Parathyroid adenoma (tissue), 2 donors: ENCODE results near the gene RABL3.
A peak's percentile ranks its signal among the peaks of the same experiment; 100 is the strongest.

Experiments
- H2AFZ ChIP-seq: fragments of 300-600 bp; sonication (generic); one replicate; pipeline ENCODE4 v1.7.0; 2017; ENCODE audit warnings: antibody characterized with exemption, mild to moderate bottlenecking
- H3K27ac ChIP-seq: fragments of 300-600 bp; sonication (generic); one replicate; pipeline ENCODE4 v1.7.0; 2017
- H3K27me3 ChIP-seq: fragments of 300-600 bp; sonication (generic); one replicate; pipeline ENCODE4 v1.7.0; 2017; ENCODE audit warnings: low read length; ENCODE audit not compliant: control insufficient read depth, insufficient read depth
- H3K36me3 ChIP-seq: fragments of 300-600 bp; sonication (generic); one replicate; pipeline ENCODE4 v1.7.0; 2017; ENCODE audit warnings: low read length; ENCODE audit not compliant: control insufficient read depth, insufficient read depth
- H3K4me1 ChIP-seq: fragments of 300-600 bp; sonication (generic); one replicate; pipeline ENCODE4 v1.7.0; 2017; ENCODE audit warnings: control low read depth
- H3K4me2 ChIP-seq: fragments of 300-600 bp; sonication (generic); one replicate; pipeline ENCODE4 v1.7.0; 2017; ENCODE audit warnings: low read length
- H3K4me3 ChIP-seq: fragments of 300-600 bp; sonication (generic); one replicate; pipeline ENCODE4 v1.7.0; 2017; ENCODE audit warnings: low read depth, low read length
- H3K79me2 ChIP-seq: fragments of 300-600 bp; sonication (generic); one replicate; pipeline ENCODE4 v1.7.0; 2017; ENCODE audit warnings: control low read depth
- H3K9ac ChIP-seq: fragments of 300-600 bp; sonication (generic); one replicate; pipeline ENCODE4 v1.7.0; 2017; ENCODE audit warnings: mild to moderate bottlenecking
- H3K9me3 ChIP-seq: fragments of 300-600 bp; sonication (generic); one replicate; pipeline ENCODE4 v1.7.0; 2017; ENCODE audit warnings: low read length; ENCODE audit not compliant: control insufficient read depth
- TF ChIP-seq, protein P1 (sequence below): fragments of 300-600 bp; sonication (generic); IDR thresholded peaks from one replicate; pipeline ENCODE4 v1.7.0; 2017; ENCODE audit warnings: antibody characterized with exemption, mild to moderate bottlenecking
- donor health status: primary hyperparathyroidism.

RABL3 gene

GRCh38 chr3:120752865-120753264 is 10.5 kb upstream of the RABL3 start:
- TF ChIP-seq, protein P1, sequence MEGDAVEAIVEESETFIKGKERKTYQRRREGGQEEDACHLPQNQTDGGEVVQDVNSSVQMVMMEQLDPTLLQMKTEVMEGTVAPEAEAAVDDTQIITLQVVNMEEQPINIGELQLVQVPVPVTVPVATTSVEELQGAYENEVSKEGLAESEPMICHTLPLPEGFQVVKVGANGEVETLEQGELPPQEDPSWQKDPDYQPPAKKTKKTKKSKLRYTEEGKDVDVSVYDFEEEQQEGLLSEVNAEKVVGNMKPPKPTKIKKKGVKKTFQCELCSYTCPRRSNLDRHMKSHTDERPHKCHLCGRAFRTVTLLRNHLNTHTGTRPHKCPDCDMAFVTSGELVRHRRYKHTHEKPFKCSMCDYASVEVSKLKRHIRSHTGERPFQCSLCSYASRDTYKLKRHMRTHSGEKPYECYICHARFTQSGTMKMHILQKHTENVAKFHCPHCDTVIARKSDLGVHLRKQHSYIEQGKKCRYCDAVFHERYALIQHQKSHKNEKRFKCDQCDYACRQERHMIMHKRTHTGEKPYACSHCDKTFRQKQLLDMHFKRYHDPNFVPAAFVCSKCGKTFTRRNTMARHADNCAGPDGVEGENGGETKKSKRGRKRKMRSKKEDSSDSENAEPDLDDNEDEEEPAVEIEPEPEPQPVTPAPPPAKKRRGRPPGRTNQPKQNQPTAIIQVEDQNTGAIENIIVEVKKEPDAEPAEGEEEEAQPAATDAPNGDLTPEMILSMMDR, result no peak

GRCh38 chr3:120752230-120752629 is 9.9 kb upstream of the RABL3 start:
- Histone ChIP-seq H3K4me2 (no peak overlapping the region), H3K36me3 (no peaks in the 10 kb centered on the region), H3K4me3 (no peak overlapping the region), H3K27ac (no peak overlapping the region), H3K9ac (no peak overlapping the region), H2AFZ (no peak overlapping the region), H3K9me3 (no peaks in the 10 kb centered on the region), H3K79me2 (peaks cover 5% of the 10 kb centered on the region), H3K4me1 (peaks cover 13% of the 10 kb centered on the region), H3K27me3 (no peaks in the 10 kb centered on the region)
- TF ChIP-seq, protein P1, result no peak

More at GRCh38 chr3:120752865-120753264, 10.5 kb upstream of the RABL3 start:
- Histone ChIP-seq H3K4me2 (no peak overlapping the region), H3K9ac (no peak overlapping the region), H3K9me3 (no peaks in the 10 kb centered on the region), H2AFZ (no peak overlapping the region), H3K27me3 (no peaks in the 10 kb centered on the region), H3K27ac (no peak overlapping the region), H3K4me1 (peaks cover 13% of the 10 kb centered on the region), H3K79me2 (peaks cover 6% of the 10 kb centered on the region), H3K36me3 (no peaks in the 10 kb centered on the region), H3K4me3 (no peak overlapping the region)

- no peaks in the 10 kb centered on the region for H3K27me3 ChIP-seq
- peaks cover 5% of the 10 kb centered on the region for H3K79me2 ChIP-seq
- H3K4me3 ChIP-seq, result no peak overlapping the region
- no peak overlapping the region for H3K9ac ChIP-seq
- H2AFZ ChIP-seq, result no peak overlapping the region
- H3K36me3 ChIP-seq, result no peaks in the 10 kb centered on the region
- TF ChIP-seq, protein P1, result no peak
- H3K4me2 ChIP-seq, result no peak overlapping the region
- H3K9me3 ChIP-seq, result no peaks in the 10 kb centered on the region
- no peak overlapping the region for H3K27ac ChIP-seq
- H3K4me1 ChIP-seq, result peaks cover 13% of the 10 kb centered on the region
Measured at GRCh38 chr3:120749843-120750242, 7.5 kb upstream of the RABL3 start.

- H3K4me2 ChIP-seq, result no peak overlapping the region
- H3K36me3 ChIP-seq, result no peaks in the 10 kb centered on the region
- H3K27ac ChIP-seq, result no peak overlapping the region
- peaks cover 17% of the 10 kb centered on the region for H3K79me2 ChIP-seq
- H3K27me3 ChIP-seq, result no peaks in the 10 kb centered on the region
- H2AFZ ChIP-seq, result no peak overlapping the region
- no peak overlapping the region for H3K4me3 ChIP-seq
- H3K9ac ChIP-seq, result no peak overlapping the region
- H3K4me1 ChIP-seq, result peaks cover 3% of the 10 kb centered on the region
- TF ChIP-seq, protein P1, result no peak
- no peaks in the 10 kb centered on the region for H3K9me3 ChIP-seq
Measured at GRCh38 chr3:120745466-120745865, 3.1 kb upstream of the RABL3 start.

DNA sequence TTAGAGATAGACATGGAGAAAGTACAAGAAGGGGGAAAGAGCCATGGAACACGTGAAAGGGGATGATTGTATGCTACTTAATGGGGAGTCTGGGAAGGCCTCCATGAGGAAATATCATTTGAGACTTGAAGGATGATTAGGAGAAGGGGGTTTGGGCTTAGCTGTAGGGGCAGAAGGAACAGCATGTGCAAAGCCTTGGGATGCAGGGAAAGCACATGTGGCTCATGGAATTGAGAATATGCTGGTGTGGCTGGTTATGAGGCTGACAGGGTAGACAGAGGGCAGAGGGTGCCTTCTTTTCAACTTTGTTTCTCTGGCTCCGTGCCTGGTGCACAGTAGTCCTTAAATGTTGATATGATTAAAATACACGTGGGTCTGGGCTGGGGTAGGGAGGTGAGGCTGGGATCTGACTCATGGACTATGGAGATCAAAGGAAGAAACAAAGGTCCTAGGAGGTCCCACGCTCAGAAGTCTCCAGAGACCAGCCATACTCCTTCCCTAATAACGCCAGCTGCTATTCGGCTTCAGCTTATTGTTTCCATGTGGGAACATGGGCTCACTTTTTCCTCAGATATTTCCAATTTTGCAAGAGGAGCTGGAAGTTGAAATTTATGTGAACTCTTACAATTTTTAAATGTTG is 1.4 kb upstream of the RABL3 start:
- H3K4me3 ChIP-seq, result peak overlapping the region; percentile 71
- peak overlapping the region; percentile 75 for H2AFZ ChIP-seq
- no peaks in the 10 kb centered on the region for H3K27me3 ChIP-seq
- no peaks in the 10 kb centered on the region for H3K9me3 ChIP-seq
- peak overlapping the region; percentile 49 for H3K4me2 ChIP-seq
- H3K79me2 ChIP-seq, result peaks cover 17% of the 10 kb centered on the region
- TF ChIP-seq, protein P1, result no peak
- H3K9ac ChIP-seq, result no peak overlapping the region
- H3K27ac ChIP-seq, result no peak overlapping the region
- no peaks in the 10 kb centered on the region for H3K36me3 ChIP-seq
- H3K4me1 ChIP-seq, result peaks cover 3% of the 10 kb centered on the region
